GM18502 (cell line): Measurements from ENCODE around the gene TENM3.
"Not testable (repeated sequence)": the region's sequence is repeated elsewhere in the genome, so short reads cannot be mapped to it uniquely, and the experiment has no call there.

ENCODE experiments used
- ATAC-seq: cut with Tn5 transposase; IDR thresholded peaks from one replicate; pipeline ENCODE4 v1.9.1; 2021; ENCODE audit warnings: mild to moderate bottlenecking; ENCODE audit not compliant: unreplicated experiment, poor library complexity

TENM3 gene

GRCh38 chr4:182225257-182225852, 17.8 kb upstream of the TENM3 start:
- ATAC-seq = no peak

DNA sequence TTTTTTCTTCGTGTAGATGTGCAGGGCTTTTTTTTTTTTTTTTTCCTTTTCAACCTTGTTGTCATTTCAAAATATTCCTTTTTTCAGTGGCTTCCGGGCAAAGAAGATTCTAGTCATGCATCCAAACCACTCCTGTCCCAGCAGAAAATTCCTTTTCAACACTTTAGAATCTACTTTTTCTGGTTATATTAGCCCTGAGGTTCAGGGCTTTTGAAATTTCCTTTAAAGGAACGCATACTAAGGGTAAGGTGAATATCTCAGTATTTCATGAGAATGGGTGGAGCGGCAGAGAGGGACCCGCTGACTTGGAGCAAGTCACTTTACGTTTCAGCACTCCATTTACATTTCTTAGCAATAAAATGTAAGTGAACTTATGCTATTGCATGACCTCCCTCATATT, 15.6 kb upstream of the TENM3 start:
- no peak for ATAC-seq

GRCh38 chr4:182228991-182229577, 14.1 kb upstream of the TENM3 start:
- ATAC-seq = no peak

DNA sequence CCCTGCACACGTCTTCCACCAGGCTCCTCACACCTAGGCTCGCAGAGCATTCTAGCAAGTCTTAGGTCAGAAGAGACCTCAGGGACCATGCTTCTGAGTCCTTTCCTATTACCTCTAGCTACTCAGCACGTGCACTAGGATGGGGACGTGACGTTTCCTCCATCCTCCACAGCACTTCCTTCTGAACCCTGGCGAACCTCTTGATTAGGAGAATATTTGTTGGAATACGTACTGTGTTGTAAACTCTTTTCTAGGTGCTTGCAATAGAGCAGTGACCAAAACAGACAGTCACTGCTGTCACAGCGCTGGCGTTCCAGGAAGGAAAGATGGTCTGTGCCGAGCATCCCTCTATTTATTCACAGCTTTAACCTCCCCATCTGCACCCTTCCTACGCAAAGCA, 12.9 kb upstream of the TENM3 start:
- ATAC-seq = no peak

DNA sequence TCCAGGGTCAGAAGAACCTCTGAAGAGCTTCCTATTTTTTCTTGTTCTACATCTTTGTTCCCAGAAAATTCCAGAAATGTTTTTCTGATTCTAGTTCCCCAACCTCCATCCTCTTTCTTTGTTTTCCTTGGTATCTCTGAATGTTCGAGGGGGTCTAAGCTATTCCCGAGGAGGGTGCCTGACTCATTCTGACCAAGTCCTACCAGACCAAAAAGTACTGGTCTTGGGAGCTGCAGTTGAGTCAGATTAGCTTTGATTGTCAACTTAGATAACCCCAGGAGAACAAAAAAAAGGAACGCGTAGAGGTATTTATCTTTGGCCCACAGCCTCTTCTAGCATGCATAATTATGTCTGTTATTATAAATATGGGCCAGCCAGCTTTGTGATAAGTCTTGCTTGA, 12.1 kb upstream of the TENM3 start:
- no peak for ATAC-seq

- no peak for ATAC-seq
Observed at GRCh38 chr4:182231496-182231895, 11.7 kb upstream of the TENM3 start.

GRCh38 chr4:182233310-182234090, 9.7 kb upstream of the TENM3 start:
- no peak for ATAC-seq

DNA sequence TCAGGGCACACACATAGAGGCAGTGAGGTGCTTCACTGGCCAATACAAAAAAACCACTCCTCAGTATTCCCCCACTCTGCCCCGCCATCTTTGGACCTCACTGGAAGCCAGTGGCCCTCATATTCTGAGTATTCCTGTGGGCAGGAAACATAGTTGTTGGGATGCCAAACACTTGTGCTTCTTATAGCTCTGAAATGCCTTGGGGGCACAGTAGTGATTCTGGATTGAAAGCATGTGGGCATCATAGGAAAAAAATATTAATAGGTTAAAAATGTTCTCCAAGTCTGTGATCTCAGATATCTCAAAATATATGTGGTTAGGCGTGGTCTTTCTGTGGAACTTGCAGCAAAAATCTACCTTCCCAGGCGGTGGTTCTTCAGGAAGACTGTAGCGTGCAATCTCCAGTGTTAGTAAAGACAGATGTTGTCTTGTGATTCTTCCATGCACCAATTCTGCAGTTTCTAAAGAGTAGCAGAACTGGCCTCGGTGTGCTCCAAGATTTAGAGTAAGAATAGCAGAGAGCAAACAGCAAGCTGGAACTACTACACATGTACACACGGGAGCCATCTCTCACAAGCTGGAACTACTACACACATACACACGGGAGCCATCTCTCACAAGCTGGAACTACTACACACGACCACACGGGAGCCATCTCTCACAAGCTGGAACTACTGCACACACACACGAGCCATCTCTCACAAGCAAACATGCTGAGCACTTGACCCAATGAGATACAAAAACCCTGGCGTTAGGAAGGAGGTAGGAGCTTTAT, 8.0 kb upstream of the TENM3 start:
- ATAC-seq = no peak

DNA sequence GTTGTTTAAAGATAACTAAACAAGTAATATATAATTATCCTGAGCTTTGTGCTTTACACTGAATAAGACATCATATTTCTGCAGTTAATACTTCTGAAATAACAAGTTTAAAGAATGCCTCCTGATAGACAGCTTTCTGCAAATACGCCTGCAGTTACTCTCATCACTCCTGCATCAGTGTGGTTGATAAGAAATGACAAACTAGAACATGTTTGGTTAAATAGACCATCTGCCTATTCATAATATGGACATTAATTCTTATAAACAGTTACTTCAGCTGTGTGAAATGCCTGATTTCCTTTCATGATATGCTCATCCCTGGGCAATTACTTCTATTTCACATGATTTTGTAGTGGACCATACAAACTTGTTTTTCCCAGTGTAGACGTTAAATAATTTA, 7.0 kb upstream of the TENM3 start:
- ATAC-seq = no peak

DNA sequence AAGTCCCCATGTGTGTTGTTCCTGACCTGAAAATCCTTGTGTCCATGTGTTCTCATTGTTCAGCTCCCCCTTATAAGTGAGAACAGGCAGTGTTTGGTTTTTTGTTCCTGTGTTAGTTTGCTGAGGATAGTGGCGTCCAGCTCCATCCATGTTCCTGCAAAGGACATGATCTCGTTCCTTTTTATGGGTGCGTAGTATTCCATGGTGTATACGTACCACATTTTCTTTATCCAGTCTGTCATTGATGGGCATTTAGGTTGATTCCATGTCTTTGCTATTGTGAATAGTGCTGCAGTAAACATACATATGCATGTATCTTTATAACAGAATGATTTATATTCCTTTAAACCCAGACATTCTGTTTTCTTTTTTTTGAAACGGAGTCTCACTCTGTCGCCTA, 6.2 kb upstream of the TENM3 start:
- ATAC-seq = not testable (repeated sequence)

DNA sequence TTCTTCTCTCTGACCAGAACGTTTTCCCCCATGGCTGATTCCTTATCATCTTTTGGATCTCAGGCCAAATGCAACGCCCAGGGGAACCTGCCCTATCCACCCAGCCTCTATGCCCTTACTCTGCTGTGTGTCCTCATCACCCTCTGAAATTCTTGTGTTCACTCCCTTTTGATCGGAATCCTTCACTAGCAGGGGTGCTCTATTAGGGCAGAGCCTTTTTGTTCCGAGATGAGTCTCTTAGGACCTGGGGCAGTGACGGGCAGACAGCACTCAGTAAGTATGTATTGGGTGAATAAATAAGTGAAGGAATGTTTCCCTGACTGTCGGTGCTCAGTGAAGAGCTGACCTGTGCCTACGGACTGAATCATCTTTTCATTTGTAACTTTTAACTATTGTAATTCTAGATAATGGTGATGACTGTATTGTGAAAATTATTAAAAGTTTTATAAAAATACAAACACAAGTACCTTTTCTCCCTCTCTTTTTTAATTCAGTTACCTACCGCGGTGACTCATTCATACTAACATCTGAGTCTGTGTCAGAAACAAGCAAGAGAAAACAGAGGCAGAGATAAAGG, 4.8 kb upstream of the TENM3 start:
- ATAC-seq = no peak

DNA sequence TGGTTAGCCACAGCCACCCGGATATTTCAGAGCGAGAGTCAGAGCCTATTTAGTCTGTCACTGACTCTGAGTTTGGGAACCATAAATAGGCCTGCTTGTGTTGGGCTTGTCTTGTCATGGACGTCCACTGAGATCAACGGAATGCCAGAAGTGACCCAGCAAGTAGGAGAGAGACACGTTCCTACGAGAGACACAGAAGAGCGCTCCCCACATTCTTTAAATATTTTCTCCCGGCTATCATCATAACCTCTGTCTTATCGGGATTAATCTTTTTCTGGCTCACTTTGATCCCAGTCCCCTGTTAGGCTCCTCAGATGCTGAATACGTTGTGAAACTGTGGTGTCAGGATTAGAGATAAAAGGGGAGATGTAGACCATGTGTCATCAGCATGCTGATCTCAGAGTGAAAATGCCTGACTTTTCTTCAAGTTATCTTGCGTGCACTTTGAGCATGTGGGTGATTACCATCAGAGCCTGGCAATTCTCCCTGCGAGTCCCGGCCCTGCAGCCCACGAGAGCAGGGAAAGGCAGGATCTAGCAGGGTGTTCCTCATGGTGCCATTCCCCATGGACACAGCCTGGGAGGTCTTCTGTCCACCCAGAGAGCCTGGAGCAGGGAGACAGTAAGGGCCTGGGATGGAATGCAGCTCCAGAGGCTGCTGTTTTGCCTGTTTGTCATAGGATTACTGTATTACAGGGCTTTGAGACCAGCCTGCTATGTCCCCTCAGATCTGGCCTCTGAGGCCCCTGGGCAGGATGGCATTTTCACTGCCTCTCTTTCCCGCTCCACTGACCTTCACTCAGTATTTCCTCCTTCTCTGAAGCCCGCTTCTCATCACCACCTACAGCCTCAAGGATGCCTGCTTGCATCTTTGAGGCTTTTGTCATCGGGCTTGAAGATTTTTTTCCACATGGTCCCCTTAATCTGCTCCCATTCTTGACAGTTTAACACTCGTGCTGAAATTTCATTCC, 2.8 kb upstream of the TENM3 start:
- ATAC-seq = no peak

DNA sequence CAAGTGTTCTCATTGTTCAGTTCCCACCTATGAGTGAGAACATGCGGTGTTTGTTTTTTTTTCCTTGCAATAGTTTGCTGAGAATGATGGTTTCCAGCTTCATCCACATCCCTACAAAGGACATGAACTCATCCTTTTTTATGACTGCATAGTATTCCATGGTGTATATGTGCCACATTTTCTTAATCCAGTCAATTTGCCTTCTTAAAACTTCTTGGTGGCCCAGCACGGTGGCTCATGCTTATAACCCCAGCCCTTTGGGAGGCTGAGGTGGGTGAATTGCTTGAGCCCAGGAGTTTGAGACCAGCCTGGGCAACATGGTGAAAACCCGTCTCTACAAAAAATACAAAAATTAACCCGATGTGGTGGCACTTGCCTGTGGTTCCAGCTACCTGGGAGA, 942 bp upstream of the TENM3 start:
- not testable (repeated sequence) for ATAC-seq

- no peak for ATAC-seq
Observed at GRCh38 chr4:182242787-182243186, 415 bp upstream of the TENM3 start.

GRCh38 chr4:182245041-182245440, 1.8 kb downstream of the TENM3 start:
- no peak for ATAC-seq

DNA sequence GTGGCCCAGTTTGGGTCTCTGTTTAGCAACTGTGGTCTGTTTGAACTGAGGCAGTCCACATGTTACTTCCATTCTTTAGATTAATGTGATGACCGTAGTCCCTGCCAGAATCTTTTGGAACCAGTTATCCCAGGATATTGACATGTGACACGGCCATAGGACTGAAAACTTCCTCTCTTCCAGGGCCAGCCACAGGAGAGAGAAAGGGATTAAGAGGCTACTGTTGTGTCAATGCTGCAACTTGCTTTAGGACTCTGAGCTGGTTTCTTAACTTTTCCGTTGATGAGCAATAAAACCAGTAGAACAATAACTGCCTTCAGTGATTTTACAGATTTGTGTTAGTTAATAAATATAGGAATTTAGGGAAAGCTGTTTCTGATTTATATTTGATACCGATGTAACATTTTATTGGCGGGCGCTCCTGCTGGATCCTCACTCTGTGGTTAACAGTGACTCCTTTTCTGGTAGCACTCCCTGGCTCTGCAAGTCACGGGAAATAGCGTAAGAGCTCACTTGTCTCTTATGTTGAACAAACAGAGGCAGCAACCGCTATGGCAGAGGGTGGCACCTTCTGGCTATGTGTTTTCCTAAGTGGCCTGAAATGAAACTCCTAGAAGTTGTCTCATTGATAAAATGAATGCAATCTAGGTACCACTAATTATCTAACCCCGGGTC, 2.5 kb downstream of the TENM3 start:
- ATAC-seq = no peak

- ATAC-seq = no peak
Observed at GRCh38 chr4:182246401-182247205, 3.4 kb downstream of the TENM3 start.

GRCh38 chr4:182248295-182248694, 5.1 kb downstream of the TENM3 start:
- no peak for ATAC-seq
